NCI-H524 (cell line): ENCODE measurements around the gene SPAG16.
"Not testable (repeated sequence)": the region's sequence is repeated elsewhere in the genome, so short reads cannot be mapped to it uniquely, and the experiment has no call there.

Experiments used
- DNase-seq, 2 experiments: peaks; one replicate each; lab custom pipeline; 2025; lab: John Stamatoyannopoulos, UW

Gene SPAG16

DNA sequence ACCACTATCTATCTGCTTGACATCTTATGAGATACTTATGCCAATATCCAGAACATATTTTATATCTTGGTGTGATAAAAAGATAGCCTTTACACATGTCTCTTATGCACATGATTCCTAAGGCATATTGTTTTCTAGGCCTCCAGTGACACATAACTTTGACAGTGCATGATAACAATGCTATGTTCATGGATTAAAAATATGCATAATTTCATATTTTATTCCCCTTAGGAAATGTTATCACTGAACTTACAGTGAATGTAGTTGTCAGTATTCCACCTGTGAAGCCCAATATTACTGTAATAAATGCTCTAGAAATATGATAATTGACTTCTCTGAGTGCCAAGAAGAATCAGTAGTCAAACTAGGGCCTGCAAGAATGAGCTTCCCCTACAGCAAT lies 532.3 kb downstream of the SPAG16 start:
- no peak for DNase-seq

DNA sequence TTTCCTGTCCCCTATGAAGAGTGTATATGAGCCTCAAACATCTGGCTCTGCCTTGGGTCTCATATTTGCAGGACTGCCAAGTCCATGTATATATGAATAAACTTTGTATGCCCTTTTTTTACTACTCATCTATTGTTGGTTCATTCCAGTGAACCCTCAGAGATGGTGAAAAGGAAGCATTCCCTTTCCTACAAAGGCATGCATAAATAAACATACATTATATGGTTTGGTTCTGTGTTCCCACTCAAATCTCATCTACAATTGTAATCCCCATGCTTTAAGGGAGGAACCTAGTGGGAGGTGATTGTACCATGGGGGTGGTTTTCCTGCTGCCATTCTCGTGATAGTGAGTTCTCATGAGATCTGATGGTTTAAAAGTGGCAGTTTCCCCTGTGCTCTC lies 534.2 kb downstream of the SPAG16 start:
- DNase-seq: no peak

DNA sequence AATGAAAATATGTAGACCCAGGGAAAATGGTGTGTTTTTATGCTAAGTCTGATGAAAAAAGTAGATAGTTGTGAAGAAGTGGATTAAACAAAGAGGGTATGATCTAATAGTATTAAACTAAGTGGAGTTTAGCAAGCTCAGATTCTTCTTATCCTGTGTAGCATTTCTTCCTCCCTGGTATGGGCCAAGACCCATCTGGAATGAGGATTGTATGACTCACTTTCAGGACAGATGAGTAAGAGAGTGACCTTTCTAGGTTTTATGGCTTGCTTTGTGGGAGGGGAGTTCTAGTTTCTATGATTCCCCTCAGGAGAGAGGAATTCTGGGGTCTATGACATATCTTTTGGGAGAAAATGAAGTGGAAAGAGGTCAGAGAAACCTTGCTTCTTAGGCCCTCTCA lies 550.1 kb downstream of the SPAG16 start:
- no peak for DNase-seq

DNA sequence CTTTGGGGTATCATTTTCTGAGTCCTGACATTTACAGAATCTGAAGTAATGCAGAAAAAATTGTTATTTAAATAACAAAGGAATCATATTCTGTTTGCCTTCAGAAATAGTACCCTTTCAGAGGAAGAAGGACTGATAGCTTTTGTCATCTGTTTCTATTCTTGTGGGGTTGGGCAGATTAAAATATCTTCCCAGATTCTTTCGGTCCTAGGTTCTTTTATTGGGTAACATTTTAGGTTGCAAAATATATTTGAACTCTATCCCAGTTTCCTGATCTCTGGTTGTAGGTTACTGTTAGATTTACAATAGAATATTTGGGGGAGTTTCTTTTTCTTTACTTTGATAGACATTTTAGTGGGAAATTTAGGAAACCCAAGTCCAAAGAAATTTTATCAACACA lies 550.5 kb downstream of the SPAG16 start:
- DNase-seq: no peak

DNA sequence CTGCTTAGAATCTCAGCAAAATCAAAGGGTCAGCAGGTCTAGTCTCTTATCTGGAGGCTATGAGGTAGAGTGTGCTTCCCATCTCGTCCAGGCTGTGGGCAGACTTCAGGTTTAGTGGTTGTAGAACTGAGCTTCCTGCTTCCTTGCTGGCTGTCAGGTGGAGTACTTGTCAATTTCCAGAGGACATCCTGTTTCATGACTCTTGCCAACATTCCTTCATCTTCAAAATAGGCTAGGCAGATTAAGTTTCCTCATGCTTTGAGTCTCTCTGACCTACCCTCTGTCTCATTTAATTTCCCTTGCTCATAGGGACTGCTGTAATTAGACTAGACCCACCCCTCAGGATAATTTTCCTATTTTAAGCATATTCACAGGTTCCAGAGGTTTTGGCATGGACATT lies 562.6 kb downstream of the SPAG16 start:
- no peak for DNase-seq

DNA sequence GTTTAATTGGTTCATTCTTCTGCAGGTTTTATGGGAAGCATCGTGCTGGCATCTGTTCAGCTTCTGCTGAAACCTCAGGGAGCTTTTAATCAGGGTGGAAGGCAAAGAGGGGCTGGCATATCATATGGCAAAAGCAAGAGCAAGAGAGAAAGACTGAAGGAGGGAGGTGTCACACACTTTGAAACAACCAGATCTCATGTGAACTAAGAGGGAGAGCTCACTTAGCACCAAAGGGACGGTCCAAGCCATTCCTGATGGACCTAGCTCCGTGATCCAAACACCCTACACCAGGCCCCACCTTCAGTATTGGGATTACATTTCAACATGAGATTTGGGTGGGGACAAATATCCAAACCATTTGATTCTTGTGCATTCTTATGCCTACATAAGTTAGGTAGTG lies 563.1 kb downstream of the SPAG16 start:
- DNase-seq: no peak

DNA sequence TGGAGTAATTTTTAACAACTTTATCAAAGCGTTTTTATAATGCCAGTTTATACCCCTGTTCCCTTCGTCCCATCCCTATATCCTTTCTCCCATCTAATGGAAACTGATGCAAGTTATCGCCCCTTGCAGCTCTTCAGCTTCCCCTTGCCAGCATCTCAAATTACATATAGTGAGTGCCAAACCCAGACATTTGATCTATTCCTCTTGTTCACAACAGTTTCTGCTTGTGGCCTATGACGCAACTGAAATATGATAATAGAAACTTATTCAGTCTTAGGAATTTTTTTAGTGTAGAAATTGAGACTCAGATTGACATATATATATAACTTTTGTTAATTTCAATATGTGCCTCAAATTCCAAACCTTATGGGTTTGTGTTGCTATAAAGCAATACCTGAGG lies 564.4 kb downstream of the SPAG16 start:
- peak in 1 of 2 experiments; percentile 16 for DNase-seq

DNA sequence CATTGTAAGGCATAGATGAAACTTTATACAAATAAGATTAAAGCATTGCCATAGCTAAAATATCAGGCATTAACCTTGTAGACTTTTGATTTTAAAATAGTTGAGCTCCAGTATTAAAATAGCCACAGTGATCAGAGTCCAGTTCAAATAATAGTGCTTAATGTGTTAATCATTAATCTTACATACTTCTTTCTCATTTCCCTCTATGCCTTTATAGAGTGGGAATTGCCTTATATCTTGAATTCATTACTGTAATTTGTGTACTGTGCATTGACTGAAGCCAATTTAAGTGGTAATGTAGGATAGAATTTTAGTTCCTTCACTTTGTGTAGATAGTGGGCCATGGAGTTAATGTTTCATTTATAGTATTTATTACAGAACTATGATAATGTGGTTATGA lies 577.4 kb downstream of the SPAG16 start:
- DNase-seq: no peak

DNA sequence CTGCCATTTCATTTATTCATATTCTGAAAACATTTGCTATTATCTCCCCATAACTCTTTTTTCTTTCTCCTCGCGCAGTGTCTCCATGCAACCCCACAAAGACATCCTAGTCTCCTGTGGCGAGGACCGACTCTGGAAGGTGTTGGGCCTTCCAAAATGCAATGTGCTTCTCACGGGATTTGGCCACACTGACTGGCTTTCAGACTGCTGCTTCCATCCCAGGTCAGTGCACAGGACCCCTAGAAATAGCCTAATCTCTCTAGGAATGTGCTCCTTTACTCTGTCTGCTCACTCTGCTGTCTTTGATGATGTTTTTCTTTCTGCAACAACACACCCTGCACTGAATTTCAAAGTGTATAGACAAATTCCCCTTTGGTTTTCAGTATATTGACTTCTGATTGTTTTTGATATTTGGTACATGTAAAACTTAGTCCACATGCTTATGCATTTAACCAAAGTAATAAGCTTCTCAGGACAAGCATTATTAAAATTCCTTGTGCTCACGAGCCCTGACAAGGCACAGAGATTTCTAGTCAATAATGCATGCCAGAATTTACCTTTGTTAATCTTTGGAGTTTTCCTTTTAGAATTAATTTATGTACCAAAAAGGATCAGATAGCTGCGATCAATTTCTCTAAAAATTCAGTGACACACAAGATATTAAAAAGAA lies 578.3 kb downstream of the SPAG16 start:
- no peak for DNase-seq

DNA sequence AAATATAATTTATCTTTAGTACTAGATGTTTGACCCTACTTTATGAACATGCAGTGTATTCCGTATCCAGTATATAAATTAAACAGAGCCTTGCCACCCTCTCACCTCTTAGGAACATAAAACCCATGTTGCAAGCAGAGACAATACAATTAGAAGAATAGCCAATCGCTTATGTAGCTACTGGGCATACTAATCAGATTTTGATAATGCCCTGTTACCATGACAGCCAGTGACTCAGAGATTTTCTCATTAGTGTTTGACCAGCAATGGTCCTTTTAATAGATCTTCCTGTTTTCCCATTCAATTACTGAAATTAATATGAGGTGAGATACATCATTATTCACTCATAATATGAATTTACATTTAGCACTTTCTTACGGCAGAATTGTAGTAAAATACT lies 579.3 kb downstream of the SPAG16 start:
- peak in 1 of 2 experiments; percentile 6 for DNase-seq

DNA sequence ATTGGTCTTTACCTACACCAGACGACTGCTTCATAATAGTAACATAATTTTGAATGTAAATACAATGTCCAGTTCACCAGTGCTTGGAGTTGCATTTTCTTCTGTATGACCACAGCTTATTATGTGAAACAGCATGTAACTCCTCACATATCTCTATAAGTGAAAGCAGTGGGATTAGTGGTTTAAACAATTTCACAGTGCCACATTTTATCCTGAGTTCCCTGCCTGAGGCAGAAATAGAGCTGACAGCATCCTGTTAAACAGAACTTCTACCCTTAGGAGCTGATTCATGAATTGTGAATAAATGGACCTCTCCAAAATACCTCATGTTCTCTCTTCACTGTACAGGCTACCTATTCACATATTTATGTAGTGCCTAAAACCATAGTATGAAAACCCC lies 584.3 kb downstream of the SPAG16 start:
- no peak for DNase-seq

DNA sequence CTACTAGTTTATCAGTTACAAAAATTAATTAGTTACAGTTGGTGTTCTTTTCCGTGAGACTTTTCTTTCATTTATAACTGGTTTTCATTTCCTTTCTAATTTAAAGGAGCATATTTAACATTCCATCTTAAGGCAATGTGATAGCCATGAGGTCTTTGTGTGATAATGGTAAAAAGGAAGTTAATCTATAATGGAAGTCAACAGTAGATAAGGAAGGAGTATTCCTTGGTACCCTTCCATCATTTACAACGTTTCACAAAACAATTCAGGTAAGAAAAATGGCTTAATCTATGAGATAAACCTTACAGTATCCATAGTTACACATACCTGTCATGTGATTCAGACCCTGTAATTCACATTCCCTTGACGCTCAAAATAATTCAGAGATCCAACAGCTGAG lies 601.2 kb downstream of the SPAG16 start:
- DNase-seq: no peak

DNA sequence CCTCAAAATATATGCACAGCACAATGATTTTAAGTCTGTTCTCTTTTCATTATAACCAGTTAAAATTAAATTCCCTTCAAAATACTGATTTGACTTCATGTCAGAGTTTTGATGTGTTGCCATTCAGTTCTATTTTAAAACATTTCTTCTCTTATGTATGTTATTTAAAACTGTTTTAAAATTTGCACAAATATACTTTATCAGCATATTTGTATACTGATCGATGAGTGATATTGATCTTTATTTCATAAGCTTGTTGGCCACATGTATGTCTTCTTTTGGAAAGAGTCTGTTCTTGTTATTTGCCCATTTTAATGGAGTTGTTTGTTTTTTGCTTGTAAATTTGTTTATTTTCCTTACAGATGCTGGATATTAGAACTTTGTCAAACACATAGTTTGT lies 630.2 kb downstream of the SPAG16 start:
- no peak for DNase-seq

DNA sequence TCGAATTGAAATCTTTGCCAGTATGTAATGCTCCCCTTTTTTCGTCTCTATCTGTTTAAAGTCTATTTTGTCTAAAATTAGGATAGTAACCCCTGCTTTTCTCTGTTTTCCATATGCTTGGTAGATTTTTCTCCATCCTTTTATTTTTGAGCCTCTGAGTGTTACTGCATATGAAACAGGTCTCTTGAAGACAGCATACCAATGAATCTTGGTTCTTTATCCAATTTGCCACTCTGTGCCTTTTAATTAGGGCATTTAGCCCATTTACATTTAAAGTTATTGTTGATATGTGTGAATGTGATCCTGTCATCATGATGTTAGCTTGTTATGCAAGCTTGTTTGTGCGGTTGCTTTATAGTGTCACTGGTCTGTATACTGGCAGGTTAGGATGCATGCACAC lies 635.8 kb downstream of the SPAG16 start:
- no peak for DNase-seq

DNA sequence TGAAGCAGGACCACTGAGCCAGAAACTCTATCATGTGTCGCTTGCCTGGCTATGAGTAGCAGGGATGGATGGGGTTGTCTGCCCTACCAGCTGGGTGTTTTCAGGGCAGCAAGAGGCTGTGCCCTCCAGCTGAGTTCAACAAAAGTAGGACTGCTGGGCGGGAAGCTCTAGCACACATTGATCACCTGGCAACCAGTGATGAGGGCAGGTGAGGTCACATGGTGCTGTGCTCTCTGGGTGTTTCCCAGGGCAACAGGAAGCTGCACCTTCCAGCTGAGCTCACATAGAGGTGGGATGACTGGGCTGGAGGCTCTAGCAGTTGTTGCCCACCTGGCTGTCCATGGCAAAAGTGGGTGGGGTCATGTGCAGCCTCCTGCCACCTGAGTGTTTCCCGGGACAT lies 639.3 kb downstream of the SPAG16 start:
- no peak for DNase-seq

DNA sequence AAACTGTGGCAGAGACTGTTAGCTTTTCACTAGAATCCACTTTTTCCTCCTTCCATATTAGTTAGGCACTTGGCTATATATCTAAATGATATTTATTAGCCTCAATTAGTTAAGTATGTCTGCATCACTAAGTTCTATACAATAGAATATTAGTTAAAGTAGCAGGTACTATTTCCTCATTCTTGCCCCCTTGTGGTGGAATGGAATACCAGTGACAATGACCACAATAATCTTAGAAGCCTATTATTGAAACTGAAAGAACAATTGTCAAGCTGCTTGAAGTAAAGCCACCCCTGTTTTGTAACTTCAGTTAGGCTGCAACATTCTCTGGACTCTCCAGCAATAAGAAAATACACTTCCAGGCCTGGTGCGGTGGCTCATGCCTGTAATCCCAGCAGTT lies 650.3 kb downstream of the SPAG16 start:
- peak; percentile 1 to 35 for DNase-seq

DNA sequence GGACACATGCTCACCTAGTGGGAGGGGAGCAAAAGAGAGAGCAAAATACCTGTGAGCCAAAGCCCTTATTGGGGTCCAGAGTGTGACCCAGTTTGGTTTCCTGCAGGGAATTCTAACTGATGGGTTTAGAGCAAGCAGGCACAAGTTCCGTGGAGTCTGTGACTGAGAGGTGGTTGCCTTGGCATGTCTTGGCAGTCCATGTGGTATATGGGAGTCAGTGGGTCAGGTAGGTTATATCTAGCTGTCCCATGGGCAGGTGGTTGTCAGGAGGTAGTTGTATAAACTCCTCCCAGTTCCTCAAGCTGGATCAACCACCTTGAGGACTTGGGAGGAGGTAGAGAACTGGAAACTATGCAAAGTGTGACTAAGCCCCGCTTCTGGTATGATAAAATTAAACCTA lies 673.8 kb downstream of the SPAG16 start:
- DNase-seq: no peak

DNA sequence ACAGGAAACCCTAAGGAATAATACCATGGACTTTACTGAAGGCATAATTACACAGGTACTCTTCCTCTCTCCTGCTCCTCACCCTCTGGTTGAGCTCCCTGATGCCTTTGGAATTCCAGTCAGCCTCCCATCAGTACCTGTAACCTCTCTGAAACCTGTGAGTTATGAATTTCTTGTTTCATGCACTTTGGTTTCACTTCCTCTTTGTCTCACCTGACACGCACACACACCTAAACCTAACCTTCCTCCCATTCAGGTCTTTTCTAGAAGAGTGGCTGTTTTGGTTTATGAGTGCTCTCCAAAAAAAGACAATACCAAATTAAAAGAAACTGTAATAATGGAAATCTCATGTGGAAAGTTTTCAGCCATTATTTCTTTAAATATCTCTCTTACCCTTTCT lies 675.3 kb downstream of the SPAG16 start:
- no peak for DNase-seq

DNA sequence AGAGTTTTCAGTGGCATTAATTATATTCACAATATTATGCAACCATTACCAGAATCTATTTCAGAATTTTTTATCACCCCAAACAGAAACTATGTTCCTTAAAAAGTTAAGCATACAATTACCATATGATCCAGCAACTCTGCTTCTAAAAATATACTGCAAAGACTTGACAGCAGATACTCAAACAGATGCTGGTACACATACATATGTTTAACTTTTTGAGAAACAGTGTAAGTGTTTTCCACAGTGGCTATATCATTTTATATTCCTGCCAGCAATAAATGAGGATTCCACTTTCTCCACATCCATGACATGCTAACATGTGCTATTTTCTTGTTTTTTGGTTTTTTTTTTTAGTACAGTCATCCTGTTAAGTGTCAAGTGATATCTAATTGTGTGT lies 687.3 kb downstream of the SPAG16 start:
- DNase-seq: no peak

DNA sequence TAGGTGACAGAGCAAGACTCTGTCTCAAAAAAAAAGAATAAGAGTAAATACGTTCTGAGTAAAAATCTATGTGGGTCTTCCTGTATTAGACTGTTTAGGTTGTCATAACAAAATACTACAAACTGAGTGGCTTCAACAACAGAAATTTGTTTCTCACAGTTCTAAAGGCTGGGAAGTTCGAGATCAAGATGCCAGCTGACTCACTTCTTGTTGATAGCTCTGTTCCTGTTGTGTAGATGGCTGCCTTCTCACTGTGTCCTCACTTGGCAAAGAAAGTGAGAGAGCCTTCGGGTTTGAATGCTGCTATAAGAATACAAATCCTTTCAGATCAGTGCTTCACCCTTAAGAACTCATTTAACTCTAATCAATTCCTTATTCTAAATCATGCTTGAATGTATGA lies 696.6 kb downstream of the SPAG16 start:
- no peak for DNase-seq

DNA sequence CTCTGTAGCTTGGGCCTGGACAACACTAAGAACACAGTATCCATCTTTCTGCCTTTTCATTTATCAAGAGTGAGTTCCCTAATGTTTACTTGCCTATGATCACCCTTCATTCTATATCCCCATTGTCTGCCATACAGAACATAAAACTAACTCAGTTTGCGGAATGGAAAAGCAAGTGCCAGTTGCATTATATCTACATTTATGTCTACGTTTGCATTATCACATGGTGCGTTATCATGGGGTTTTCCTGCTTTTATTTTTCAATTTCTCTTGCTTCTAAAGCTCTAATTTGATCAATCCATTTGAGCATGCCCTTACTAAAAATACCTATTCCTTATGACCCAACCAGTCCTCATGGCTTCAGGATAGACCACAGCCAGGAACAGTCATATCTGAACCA lies 704.9 kb downstream of the SPAG16 start:
- DNase-seq: no peak

DNA sequence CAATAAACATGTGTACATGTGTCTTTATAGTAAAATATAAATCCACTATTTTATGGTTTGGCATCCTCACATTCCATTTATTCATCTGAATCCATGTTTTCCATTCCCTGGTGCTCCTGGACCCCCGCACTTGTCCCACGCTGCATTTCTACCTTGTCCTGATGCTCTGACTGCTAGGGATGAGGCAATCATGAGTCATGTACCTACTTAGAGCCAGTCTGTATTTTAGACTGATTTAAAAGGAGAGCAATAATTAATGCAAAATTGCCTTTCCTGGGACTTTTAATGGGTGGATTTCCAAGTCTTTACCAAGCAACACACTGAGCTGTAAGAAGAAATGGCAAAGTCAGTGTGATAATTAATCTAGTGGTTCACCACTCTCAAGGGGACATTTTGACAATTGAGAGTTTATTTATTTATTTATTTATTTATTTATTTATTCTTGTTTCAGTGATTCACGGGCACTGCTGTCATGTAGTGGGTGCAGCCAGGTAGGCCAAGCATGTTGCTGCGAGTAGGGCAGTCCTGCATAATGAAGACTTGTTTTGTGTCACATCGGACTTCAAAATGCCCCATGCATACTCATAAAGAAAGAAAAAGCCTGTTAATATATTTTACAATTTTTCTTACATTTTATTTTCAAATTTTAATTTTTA lies 707.3 kb downstream of the SPAG16 start:
- DNase-seq: no peak

DNA sequence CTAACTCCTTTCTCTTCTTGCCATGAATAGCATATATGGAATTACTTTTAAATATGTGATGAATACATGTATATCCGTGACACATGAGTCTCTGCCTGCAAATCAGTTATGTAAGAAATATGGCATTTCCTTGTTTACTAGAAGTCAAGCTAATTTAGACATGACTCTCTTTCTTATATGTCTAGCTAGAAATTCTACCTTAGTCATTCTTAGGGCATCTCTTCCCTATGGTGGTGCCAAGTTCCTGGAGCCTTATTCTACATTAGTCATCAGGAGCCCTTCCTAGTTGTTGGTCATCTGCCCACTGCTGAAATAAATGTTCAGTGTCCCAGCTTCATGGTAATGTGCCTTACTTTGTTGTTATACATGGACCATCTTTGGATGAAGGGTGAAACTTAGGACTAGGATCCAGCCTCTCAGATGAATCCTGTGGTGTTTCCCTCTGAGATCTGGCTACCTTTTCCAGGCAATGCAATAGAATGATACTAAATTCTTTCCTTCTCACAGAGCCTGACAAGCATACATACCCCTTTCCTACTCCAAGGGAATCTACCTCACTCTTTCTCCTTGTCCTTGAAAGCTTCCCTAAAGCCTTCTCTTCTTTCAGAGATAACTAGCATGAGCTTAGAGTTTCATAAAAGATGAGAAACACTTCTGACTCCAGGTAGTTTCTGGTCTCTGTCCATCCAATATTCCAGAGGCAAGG lies 711.3 kb downstream of the SPAG16 start:
- DNase-seq: no peak

DNA sequence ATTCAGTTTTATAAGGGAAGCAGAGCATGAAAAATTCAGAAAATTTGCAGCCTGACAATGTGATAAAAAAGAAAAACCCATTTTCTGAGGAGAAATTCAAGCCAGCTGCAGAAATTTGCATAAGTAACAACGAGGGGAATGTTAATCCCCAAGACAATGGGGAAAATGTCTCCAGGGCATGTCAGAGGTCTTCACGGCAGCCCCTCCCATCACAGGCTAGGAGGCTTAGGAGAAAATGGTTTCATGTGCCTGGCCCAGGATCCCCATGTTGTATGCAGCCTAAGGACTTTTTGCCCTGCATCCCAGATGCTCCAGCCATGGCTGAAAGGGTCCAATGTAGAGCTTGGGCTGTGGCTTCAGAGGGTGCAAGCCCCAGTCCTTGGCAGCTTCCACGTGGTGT lies 714.7 kb downstream of the SPAG16 start:
- not testable (repeated sequence) for DNase-seq
